GM12878 (cell line): ENCODE measurements around the gene LENG1.

ENCODE experiments used
- BMI1 ChIP-seq: fragments of 450-650 bp; IDR thresholded peaks from 2 replicates; pipeline ENCODE4 v1.6.1; 2016; ENCODE audit warnings: mild to moderate bottlenecking, moderate library complexity, borderline replicate concordance
- CHD4 ChIP-seq: fragments of 200-600 bp; sonication (generic); IDR thresholded peaks from 2 replicates; pipeline ENCODE4 v1.6.1; 2016; ENCODE audit warnings: mild to moderate bottlenecking
- GABPA ChIP-seq: IDR thresholded peaks from 2 replicates; pipeline ENCODE4 v1.6.1; 2014; ENCODE audit warnings: antibody characterized with exemption, low read depth, mild to moderate bottlenecking, inconsistent platforms
- POLR2AphosphoS5 ChIP-seq: IDR thresholded peaks from 2 replicates; pipeline ENCODE4 v1.6.1; 2011; ENCODE audit warnings: mild to moderate bottlenecking, low read length, inconsistent platforms
- RBBP5 ChIP-seq: fragments of 200-600 bp; sonication (generic); conservative IDR thresholded peaks from 2 replicates; pipeline ENCODE4 v1.6.1; 2016
- STAT3 ChIP-seq: IDR thresholded peaks from 2 replicates; pipeline ENCODE4 v1.6.1; 2011; ENCODE audit warnings: low read depth, low read length, improper control_type of control experiment
- SUZ12 ChIP-seq: fragments of 200-600 bp; sonication (generic); IDR thresholded peaks from one replicate; pipeline ENCODE4 v1.6.1; 2018; ENCODE audit warnings: antibody characterized with exemption, mild to moderate bottlenecking; ENCODE audit not compliant: unreplicated experiment
- TAF1 ChIP-seq: IDR thresholded peaks from 2 replicates; pipeline ENCODE4 v1.6.1; 2011; ENCODE audit warnings: mild to moderate bottlenecking, low read depth, low read length, borderline replicate concordance
- TF ChIP-seq, protein P1 (sequence below), 3 experiments: IDR thresholded peaks in 2 of 3; conservative IDR thresholded peaks in 1 of 3; 2 replicates each; pipeline ENCODE4 v1.5.1; 2011; ENCODE audit warnings: low read depth in 3 of 3, low read length in 3 of 3, mild to moderate bottlenecking in 3 of 3, control low read depth in 2 of 3, moderate library complexity in 2 of 3, inconsistent platforms in 1 of 3, mixed read lengths in 1 of 3; ENCODE audit not compliant: control insufficient read depth in 2 of 3, insufficient read depth in 1 of 3; ENCODE audit errors: extremely low read depth in 1 of 3

GRCh38 chr19:54152267-54152666 lies 7.3 kb downstream of the LENG1 start:
- TF ChIP-seq SUZ12 (no peak), RBBP5 (no peak), TAF1 (no peak), GABPA (no peak), POLR2AphosphoS5 (no peak), STAT3 (no peak), CHD4 (no peak), BMI1 (no peak)
- TF ChIP-seq, protein P1, sequence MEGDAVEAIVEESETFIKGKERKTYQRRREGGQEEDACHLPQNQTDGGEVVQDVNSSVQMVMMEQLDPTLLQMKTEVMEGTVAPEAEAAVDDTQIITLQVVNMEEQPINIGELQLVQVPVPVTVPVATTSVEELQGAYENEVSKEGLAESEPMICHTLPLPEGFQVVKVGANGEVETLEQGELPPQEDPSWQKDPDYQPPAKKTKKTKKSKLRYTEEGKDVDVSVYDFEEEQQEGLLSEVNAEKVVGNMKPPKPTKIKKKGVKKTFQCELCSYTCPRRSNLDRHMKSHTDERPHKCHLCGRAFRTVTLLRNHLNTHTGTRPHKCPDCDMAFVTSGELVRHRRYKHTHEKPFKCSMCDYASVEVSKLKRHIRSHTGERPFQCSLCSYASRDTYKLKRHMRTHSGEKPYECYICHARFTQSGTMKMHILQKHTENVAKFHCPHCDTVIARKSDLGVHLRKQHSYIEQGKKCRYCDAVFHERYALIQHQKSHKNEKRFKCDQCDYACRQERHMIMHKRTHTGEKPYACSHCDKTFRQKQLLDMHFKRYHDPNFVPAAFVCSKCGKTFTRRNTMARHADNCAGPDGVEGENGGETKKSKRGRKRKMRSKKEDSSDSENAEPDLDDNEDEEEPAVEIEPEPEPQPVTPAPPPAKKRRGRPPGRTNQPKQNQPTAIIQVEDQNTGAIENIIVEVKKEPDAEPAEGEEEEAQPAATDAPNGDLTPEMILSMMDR (IDR thresholded peaks at IDR 0.05 in 2 of 3, conservative IDR thresholded peaks at IDR 0.05 in 1 of 3; ENCODE audit: control insufficient read depth in 2 of 3, extremely low read depth in 1 of 3, insufficient read depth in 1 of 3, low read depth in 3 of 3, low read length in 3 of 3), result no peak
